Stromal cell of bone marrow (primary cell): Measurements from ENCODE around the gene CLN6.
"Not testable (repeated sequence)": the region's sequence is repeated elsewhere in the genome, so short reads cannot be mapped to it uniquely, and the experiment has no call there.

Source experiments
- DNase-seq: peaks from one replicate; pipeline ENCODE4 v3.0.0-alpha.2; 2012; ENCODE audit warnings: low read depth

CLN6 gene

GRCh38 chr15:68188647-68189046 lies 40.9 kb downstream of the CLN6 start:
- DNase-seq = no peak

GRCh38 chr15:68187559-68187958 lies 42.0 kb downstream of the CLN6 start:
- peak; percentile 34 for DNase-seq

GRCh38 chr15:68186671-68187397 lies 42.7 kb downstream of the CLN6 start:
- peak; percentile 60 for DNase-seq

GRCh38 chr15:68184616-68185480 lies 44.7 kb downstream of the CLN6 start:
- DNase-seq = no peak

- no peak for DNase-seq
Measured at GRCh38 chr15:68183616-68184315, 45.8 kb downstream of the CLN6 start.

- no peak for DNase-seq
Measured at GRCh38 chr15:68177742-68178141, 51.8 kb downstream of the CLN6 start.

- no peak for DNase-seq
Measured at GRCh38 chr15:68176601-68177000, 52.9 kb downstream of the CLN6 start.

- DNase-seq = no peak
Measured at GRCh38 chr15:68175526-68175925, 54.0 kb downstream of the CLN6 start.

- no peak for DNase-seq
Measured at GRCh38 chr15:68173119-68173518, 56.4 kb downstream of the CLN6 start.

GRCh38 chr15:68172037-68172436 lies 57.5 kb downstream of the CLN6 start:
- DNase-seq = not testable (repeated sequence)

- no peak for DNase-seq
Measured at GRCh38 chr15:68166847-68167246, 62.7 kb downstream of the CLN6 start.

GRCh38 chr15:68163191-68163590 lies 66.3 kb downstream of the CLN6 start:
- DNase-seq = no peak

- DNase-seq = no peak
Measured at GRCh38 chr15:68158046-68158628, 71.4 kb downstream of the CLN6 start.

- DNase-seq = no peak
Measured at GRCh38 chr15:68157074-68157473, 72.5 kb downstream of the CLN6 start.
